Endothelial cell of umbilical vein (primary cell): ENCODE results near the gene B3GNT8. TPM values are rescaled to one million over a fixed set of nuclear protein-coding genes. Genes with fewer than 3 reads are reported as not detected.

Experiments
- BruUV-seq: library from RNA; stranded (reverse); fragments of 400-500 nt; replicated peaks from 2 replicates; lab custom pipeline; 2021; lab: Mats Ljungman, UMichigan
- CTCF ChIA-PET: fragments of 300-600, 350-600 bp; sonication (Branson Sonifier 250); formaldehyde crosslinking; loops from one replicate; lab custom pipeline; 2021; ENCODE audit warnings: antibody characterized with exemption, inconsistent platforms; lab: Charles Lee
- POLR2A ChIA-PET: fragments of 300-600, 350-600 bp; sonication (Branson Sonifier 250); formaldehyde crosslinking; loops from one replicate; lab custom pipeline; 2021; ENCODE audit warnings: antibody characterized with exemption, inconsistent platforms; lab: Charles Lee
- DNase-seq: peaks from one replicate; pipeline ENCODE4 v3.0.0-alpha.2; 2011; ENCODE audit warnings: low read depth, low spot score
- FAIRE-seq: peaks from 2 replicates; lab custom pipeline; 2011; peaks lifted over from hg19 to GRCh38; lab: Jason Lieb, UNC
- H2AFZ ChIP-seq: 2 replicates; pipeline ENCODE4 v1.6.0; 2012; ENCODE audit warnings: low read depth, low read length, control low read depth, inconsistent platforms
- H3K27ac ChIP-seq: 2 replicates; pipeline ENCODE4 v1.5.1; 2011; ENCODE audit warnings: low read depth, mild to moderate bottlenecking, control low read depth, low read length, moderate library complexity; ENCODE audit not compliant: insufficient read depth
- H3K27me3 ChIP-seq, 2 experiments: 2 replicates each; pipeline versions ENCODE4 v1.6.0 to v1.6.1; 2011; ENCODE audit warnings: low read length in 2 of 2, mixed read lengths in 1 of 2; ENCODE audit not compliant: control insufficient read depth in 2 of 2, insufficient read depth in 2 of 2
- H3K36me3 ChIP-seq, 2 experiments: 2 replicates in 1 of 2; 3 replicates in 1 of 2; pipeline ENCODE4 v1.5.1; 2011; ENCODE audit warnings: low read length in 2 of 2, mild to moderate bottlenecking in 1 of 2, moderate library complexity in 1 of 2; ENCODE audit not compliant: control insufficient read depth in 2 of 2, insufficient read depth in 2 of 2; ENCODE audit errors: extremely low read depth in 1 of 2
- H3K4me1 ChIP-seq: 3 replicates; pipeline ENCODE4 v1.5.1; 2011; ENCODE audit warnings: mild to moderate bottlenecking, low read length; ENCODE audit not compliant: control insufficient read depth, insufficient read depth; ENCODE audit errors: extremely low read depth
- H3K4me2 ChIP-seq: 2 replicates; pipeline ENCODE4 v1.6.1; 2011; ENCODE audit warnings: low read length, control low read depth, mixed read lengths; ENCODE audit not compliant: insufficient read depth
- H3K4me3 ChIP-seq, 3 experiments: fragments of 200-600 bp in 1 of 3; sonication (generic), shearing (Covaris generic) in 1 of 3; replicated peaks in 1 of 3; 2 replicates each; pipeline ENCODE4 v1.5.1; 2011 to 2016; ENCODE audit warnings: control low read depth in 3 of 3, low read length in 3 of 3, mild to moderate bottlenecking in 2 of 3, inconsistent platforms in 1 of 3, low read depth in 1 of 3, moderate library complexity in 1 of 3; ENCODE audit not compliant: insufficient read depth in 1 of 3
- H3K79me2 ChIP-seq: 2 replicates; pipeline ENCODE4 v1.6.0; 2012; ENCODE audit warnings: low read length, inconsistent platforms; ENCODE audit not compliant: control insufficient read depth, insufficient read depth
- H3K9ac ChIP-seq: replicated peaks from 2 replicates; pipeline ENCODE3; 2011; ENCODE audit warnings: low read length, control low read depth; ENCODE audit not compliant: insufficient read depth; ENCODE audit errors: extremely low read depth
- H3K9me1 ChIP-seq: replicated peaks from 3 replicates; pipeline ENCODE4 v1.6.0; 2011; ENCODE audit warnings: mild to moderate bottlenecking, low read length; ENCODE audit not compliant: control insufficient read depth, insufficient read depth; ENCODE audit errors: extremely low read depth
- H3K9me3 ChIP-seq: replicated peaks from 2 replicates; pipeline ENCODE4 v1.5.1; 2012; ENCODE audit warnings: low read length, inconsistent platforms; ENCODE audit not compliant: control insufficient read depth, insufficient read depth
- H4K20me1 ChIP-seq: replicated peaks from 2 replicates; pipeline ENCODE3; 2011; ENCODE audit warnings: mild to moderate bottlenecking, low read length; ENCODE audit not compliant: control insufficient read depth, insufficient read depth; ENCODE audit errors: extremely low read depth
- EZH2 ChIP-seq: IDR thresholded peaks from 2 replicates; pipeline ENCODE4 v1.6.1; 2012; ENCODE audit warnings: borderline replicate concordance, low read depth, mild to moderate bottlenecking, moderate library complexity, low read length, inconsistent platforms; ENCODE audit not compliant: severe bottlenecking
- FOS ChIP-seq: IDR thresholded peaks from 2 replicates; pipeline ENCODE4 v1.6.1; 2011; ENCODE audit warnings: mild to moderate bottlenecking, low read length, moderate library complexity, borderline replicate concordance; ENCODE audit not compliant: insufficient read depth
- GATA2 ChIP-seq: IDR thresholded peaks from 2 replicates; pipeline ENCODE4 v1.7.0; 2011; ENCODE audit warnings: low read depth, mild to moderate bottlenecking, moderate library complexity, mixed read lengths, low read length; ENCODE audit not compliant: insufficient read length, insufficient read depth
- JUN ChIP-seq: IDR thresholded peaks from 2 replicates; pipeline ENCODE4 v1.6.1; 2011; ENCODE audit warnings: borderline replicate concordance, low read depth; ENCODE audit not compliant: insufficient read length, insufficient read depth
- MYC ChIP-seq: IDR thresholded peaks from one replicate; pipeline ENCODE4 v1.6.1; 2011; ENCODE audit warnings: mild to moderate bottlenecking, low read depth, low read length
- POLR2A ChIP-seq: IDR thresholded peaks from 2 replicates; pipeline ENCODE4 v1.6.1; 2012; ENCODE audit warnings: low read depth, mild to moderate bottlenecking, control low read depth, low read length
- POLR2AphosphoS5 ChIP-seq: IDR thresholded peaks from 2 replicates; pipeline ENCODE4 v1.6.1; 2012; ENCODE audit warnings: low read depth, mild to moderate bottlenecking, control low read depth, low read length, moderate library complexity; ENCODE audit not compliant: insufficient read depth
- dilution Hi-C: fragments of 300-500 bp; cut with MboI; formaldehyde crosslinking; loops from one replicate; pipeline ENCODE4 v1.15.0; 2019; ENCODE audit warnings: low sequenced_read_pairs; ENCODE audit not compliant: extremely low pct_ligation_motif_present
- intact Hi-C: fragments of 100-400 bp; cut with micrococcal nuclease; formaldehyde crosslinking; loops from one replicate; pipeline ENCODE4 v1.10.0; 2022
- polyA plus RNA-seq, 4 experiments: library from polyadenylated mRNA; depleted of rRNA in 3 of 4; stranded (reverse) in 3 of 4; unstranded in 1 of 4; fragments of >200 nt; gene quantifications; 2 replicates each; pipeline versions ENCODE4 v1.2.1 to v1.2.3, GENCODE V29; 2011 to 2012; ENCODE audit warnings: missing spikeins in 1 of 4
- total RNA-seq: library from RNA; stranded (reverse); gene quantifications from 2 replicates; pipeline ENCODE4 v1.2.3, GENCODE V29; 2021
- TF ChIP-seq, protein P1 (sequence below): IDR thresholded peaks from 2 replicates; pipeline ENCODE4 v1.6.1; 2011; ENCODE audit not compliant: insufficient read depth, insufficient read length
- TF ChIP-seq, protein P2 (sequence below), 2 donors: IDR thresholded peaks; 1 replicate in 1 of 2; 2 replicates in 1 of 2; pipeline ENCODE4 v1.5.1; 2011; ENCODE audit warnings: low read length in 2 of 2, mild to moderate bottlenecking in 2 of 2, moderate library complexity in 2 of 2, control low read depth in 1 of 2, inconsistent platforms in 1 of 2, low read depth in 1 of 2; ENCODE audit not compliant: insufficient read depth in 1 of 2; ENCODE audit errors: extremely low read depth in 1 of 2

Gene B3GNT8
- total and polyA plus RNA-seq, 2 donors (not counting 3 experiments of a cell fraction or from before 2014, with no cell fraction given), result 3.6 to 7.6 TPM

DNA sequence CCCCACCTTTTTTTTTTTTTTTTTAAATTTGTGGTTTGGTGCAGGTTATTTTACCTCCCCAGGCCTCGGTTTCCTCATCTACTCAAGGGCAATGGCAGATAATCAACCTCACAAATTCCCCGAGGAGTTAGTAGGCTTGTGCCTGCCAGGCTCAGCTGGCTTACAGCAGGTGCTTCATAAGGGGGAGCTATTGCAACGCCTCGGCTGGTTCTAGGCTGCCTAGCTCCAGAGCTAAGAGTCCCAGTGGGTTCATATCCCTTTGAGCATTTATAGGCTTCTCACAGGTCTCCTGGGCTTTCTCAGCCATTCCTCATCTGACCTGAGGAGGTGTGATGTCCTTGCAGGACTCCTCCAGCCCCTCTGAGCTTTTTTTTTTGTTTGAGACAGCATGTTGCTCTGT lies 18.9 kb downstream of the B3GNT8 start:
- no peak overlapping the region for H2AFZ ChIP-seq
- H3K9me1 ChIP-seq, result no peaks in the 10 kb centered on the region
- no peak for FAIRE-seq
- no peak overlapping the region for H3K27ac ChIP-seq
- no peaks in the 10 kb centered on the region for H4K20me1 ChIP-seq
- peaks cover 0 to 4% of the 10 kb centered on the region in 2 experiments for H3K36me3 ChIP-seq
- H3K4me3 ChIP-seq, result no peak overlapping the region
- H3K27me3 ChIP-seq, result no peaks in the 10 kb centered on the region
- DNase-seq, result no peak
- peaks cover 16% of the 10 kb centered on the region for H3K4me1 ChIP-seq
- CTCF ChIA-PET, result interaction anchor here (0.8 to 4.0 kb wide), 7 partner anchors 9 to 40 kb away, joined by 3 to 20 read pairs (median 4); partner anchors contain the start of gene DMAC2
- H3K9ac ChIP-seq, result no peak overlapping the region
- intact Hi-C loops, result no loop called here
- BruUV-seq, result no TSS peak
- H3K79me2 ChIP-seq, result no peaks in the 10 kb centered on the region
- TF ChIP-seq, protein P1, sequence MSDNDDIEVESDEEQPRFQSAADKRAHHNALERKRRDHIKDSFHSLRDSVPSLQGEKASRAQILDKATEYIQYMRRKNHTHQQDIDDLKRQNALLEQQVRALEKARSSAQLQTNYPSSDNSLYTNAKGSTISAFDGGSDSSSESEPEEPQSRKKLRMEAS, result no peak
- TF ChIP-seq, protein P2, sequence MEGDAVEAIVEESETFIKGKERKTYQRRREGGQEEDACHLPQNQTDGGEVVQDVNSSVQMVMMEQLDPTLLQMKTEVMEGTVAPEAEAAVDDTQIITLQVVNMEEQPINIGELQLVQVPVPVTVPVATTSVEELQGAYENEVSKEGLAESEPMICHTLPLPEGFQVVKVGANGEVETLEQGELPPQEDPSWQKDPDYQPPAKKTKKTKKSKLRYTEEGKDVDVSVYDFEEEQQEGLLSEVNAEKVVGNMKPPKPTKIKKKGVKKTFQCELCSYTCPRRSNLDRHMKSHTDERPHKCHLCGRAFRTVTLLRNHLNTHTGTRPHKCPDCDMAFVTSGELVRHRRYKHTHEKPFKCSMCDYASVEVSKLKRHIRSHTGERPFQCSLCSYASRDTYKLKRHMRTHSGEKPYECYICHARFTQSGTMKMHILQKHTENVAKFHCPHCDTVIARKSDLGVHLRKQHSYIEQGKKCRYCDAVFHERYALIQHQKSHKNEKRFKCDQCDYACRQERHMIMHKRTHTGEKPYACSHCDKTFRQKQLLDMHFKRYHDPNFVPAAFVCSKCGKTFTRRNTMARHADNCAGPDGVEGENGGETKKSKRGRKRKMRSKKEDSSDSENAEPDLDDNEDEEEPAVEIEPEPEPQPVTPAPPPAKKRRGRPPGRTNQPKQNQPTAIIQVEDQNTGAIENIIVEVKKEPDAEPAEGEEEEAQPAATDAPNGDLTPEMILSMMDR (IDR thresholded peaks at IDR 0.05; ENCODE audit: extremely low read depth in 1 of 2, insufficient read depth in 1 of 2, low read depth in 1 of 2, low read length in 2 of 2), result no peak
- TF ChIP-seq POLR2A (no peak), MYC (no peak), EZH2 (no peak), JUN (no peak), POLR2AphosphoS5 (no peak), GATA2 (no peak), FOS (no peak)
- H3K4me2 ChIP-seq, result no peak overlapping the region
- dilution Hi-C loops, result no loop called here
- POLR2A ChIA-PET, result interaction anchor here (0.7 kb wide), 1 partner anchor 37 kb away, joined by 3 read pairs; no protein-coding TSS in a partner anchor
- H3K9me3 ChIP-seq, result no peaks in the 10 kb centered on the region
